Activated T-helper 1 cell treated with anti-CD3 and anti-CD28 coated beads, Interleukin-12 subunit alpha, Interleukin-12 subunit beta, Interleukin-2, Interleukin-4 antibody, amounts not matched to agents 30 ng/mL and 10 ng/mL and 1 ng/mL, durations not matched to agents 14 hours and 24 hours and 36 hours (primary cell): ENCODE results near the gene APP. TPM values are rescaled to one million over a fixed set of nuclear protein-coding genes. Genes with fewer than 3 reads are reported as not detected.
"Not testable (repeated sequence)": the region's sequence is repeated elsewhere in the genome, so short reads cannot be mapped to it uniquely, and the experiment has no call there.

Experiments used
- DNase-seq: peaks from one replicate; pipeline ENCODE4 v3.0.0; 2021; ENCODE audit warnings: low spot score
- H3K27ac Mint-ChIP-seq: one replicate; pipeline ENCODE4 v1.8.0; 2021; ENCODE audit warnings: mild to moderate bottlenecking, mixed read lengths
- H3K27me3 Mint-ChIP-seq: one replicate; pipeline ENCODE4 v1.8.0; 2022; ENCODE audit warnings: mild to moderate bottlenecking, moderate library complexity, mixed read lengths; ENCODE audit not compliant: insufficient read depth
- H3K36me3 Mint-ChIP-seq: one replicate; pipeline ENCODE4 v1.8.0; 2021; ENCODE audit warnings: low read depth, mixed read lengths
- H3K4me1 Mint-ChIP-seq: one replicate; pipeline ENCODE4 v1.8.0; 2021; ENCODE audit warnings: low read depth, mixed read lengths
- H3K4me3 Mint-ChIP-seq: one replicate; pipeline ENCODE4 v1.8.0; 2021; ENCODE audit warnings: mild to moderate bottlenecking, moderate library complexity, mixed read lengths
- H3K9me3 Mint-ChIP-seq: one replicate; pipeline ENCODE4 v1.8.0; 2021; ENCODE audit warnings: mixed read lengths
- intact Hi-C: fragments of 100-400 bp; cut with micrococcal nuclease; formaldehyde crosslinking; loops from one replicate; pipeline ENCODE4 v1.15.1; 2024
- total RNA-seq: library from RNA; stranded (reverse); gene quantifications from 2 replicates; pipeline ENCODE4 v1.2.3, GENCODE V29; 2022

The APP gene
- total RNA-seq, 1 donor from 2014 or later = 66.6 TPM

DNA sequence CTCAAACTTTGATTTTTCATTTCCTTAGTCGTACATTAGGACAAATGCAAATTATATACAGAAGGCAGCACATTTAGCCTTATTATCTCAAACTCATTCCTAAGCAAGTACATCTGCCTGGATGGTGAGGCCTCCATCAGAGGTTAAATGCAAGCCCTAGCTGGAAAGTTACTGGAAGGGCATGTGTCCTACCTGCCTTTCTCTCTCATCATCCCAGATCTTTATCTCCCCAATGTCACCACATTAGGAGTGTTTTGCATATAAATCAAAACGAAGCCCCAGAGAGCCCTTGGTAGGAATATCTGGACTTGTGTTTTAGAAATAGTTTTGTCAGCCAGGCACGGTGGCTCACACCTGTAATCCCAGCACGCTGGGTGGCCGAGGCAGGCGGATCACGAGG, 35.0 kb downstream of the APP start:
- no peak overlapping the region for H3K4me3 Mint-ChIP-seq
- peaks cover 8% of the 10 kb centered on the region for H3K36me3 Mint-ChIP-seq
- peaks cover 3% of the 10 kb centered on the region for H3K27me3 Mint-ChIP-seq
- no peak for DNase-seq
- intact Hi-C loops = no loop called here
- no peaks in the 10 kb centered on the region for H3K9me3 Mint-ChIP-seq
- no peak overlapping the region for H3K27ac Mint-ChIP-seq
- peaks cover 10% of the 10 kb centered on the region for H3K4me1 Mint-ChIP-seq

DNA sequence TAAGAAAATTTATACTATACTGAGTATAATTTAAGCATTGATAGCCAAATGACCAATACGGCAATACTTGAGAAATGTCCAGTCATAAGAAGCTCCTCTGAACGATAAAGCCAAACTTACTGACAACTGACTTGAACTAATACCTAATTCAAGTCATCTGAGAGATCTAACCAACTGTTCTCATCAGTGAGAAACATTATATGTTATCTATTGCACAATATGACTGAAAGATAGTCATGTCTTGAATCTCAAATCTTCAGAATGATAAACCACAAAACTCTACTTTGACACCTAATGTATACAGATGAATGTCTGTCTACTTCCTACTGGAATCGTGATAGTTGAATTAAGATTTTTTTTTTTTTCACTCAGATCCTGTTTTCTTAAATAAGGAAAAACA, 39.0 kb downstream of the APP start:
- intact Hi-C loops = no loop called here
- H3K4me1 Mint-ChIP-seq = peaks cover under 1% of the 10 kb centered on the region
- no peak overlapping the region for H3K4me3 Mint-ChIP-seq
- no peak for DNase-seq
- H3K36me3 Mint-ChIP-seq = peaks cover 2% of the 10 kb centered on the region
- H3K27me3 Mint-ChIP-seq = no peaks in the 10 kb centered on the region
- no peaks in the 10 kb centered on the region for H3K9me3 Mint-ChIP-seq
- H3K27ac Mint-ChIP-seq = no peak overlapping the region

DNA sequence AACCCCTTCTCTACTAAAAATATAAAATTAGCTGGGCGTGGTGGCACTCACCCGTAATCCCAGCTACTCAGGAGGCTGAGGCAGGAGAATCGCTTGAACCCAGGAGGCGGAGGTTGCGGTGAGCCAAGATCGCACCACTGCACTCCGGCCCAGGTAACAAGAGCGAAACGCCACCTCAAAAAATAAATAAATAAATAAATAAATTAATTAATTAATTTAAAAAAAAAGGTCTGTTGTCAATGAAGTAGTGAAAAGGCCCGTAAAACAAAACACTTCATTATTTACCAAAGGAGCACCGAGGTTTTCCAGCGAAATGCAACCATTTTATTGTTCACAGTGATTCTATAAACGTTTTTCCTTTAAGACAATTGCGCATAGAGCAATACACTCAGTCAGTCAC, 39.5 kb downstream of the APP start:
- H3K27me3 Mint-ChIP-seq, DNase-seq, intact Hi-C loops, H3K9me3 Mint-ChIP-seq, H3K4me1 Mint-ChIP-seq, H3K27ac Mint-ChIP-seq, H3K4me3 Mint-ChIP-seq, H3K36me3 Mint-ChIP-seq: not testable (repeated sequence)

DNA sequence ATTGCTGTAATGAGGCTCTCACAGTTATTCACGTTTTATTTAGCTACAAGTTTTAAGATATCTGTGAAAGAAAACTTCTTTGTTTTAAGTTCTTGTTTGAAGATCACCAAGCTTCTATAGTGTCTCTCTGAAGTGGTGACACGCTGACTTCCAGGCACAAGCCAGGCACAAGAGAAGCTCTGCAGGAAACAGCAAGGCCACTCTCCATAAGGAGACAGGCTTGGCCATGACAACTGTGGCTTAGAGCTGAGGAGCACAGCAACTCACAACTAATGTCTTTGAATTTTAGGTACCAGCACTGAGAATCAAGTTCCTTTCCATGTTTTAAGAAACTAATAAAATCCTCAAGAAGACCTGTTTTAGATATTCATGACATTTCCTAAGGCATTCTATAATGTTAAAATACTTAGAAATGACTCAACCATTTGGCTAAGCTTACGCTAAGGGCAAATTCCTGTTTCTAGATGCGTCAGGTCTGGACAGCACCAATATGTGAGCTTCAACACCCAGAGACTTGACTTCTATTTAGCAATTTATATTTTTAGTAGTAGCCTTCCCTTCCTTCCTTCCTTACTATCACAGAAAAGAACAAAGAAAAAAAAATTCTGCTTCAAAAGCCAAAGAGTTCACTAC, 40.2 kb downstream of the APP start:
- Mint-ChIP-seq H3K4me1 (no peaks in the 10 kb centered on the region), H3K27me3 (no peaks in the 10 kb centered on the region), H3K9me3 (no peaks in the 10 kb centered on the region), H3K27ac (no peak overlapping the region), H3K4me3 (no peak overlapping the region), H3K36me3 (peaks cover 2% of the 10 kb centered on the region)
- DNase-seq = no peak
- intact Hi-C loops = no loop called here

DNA sequence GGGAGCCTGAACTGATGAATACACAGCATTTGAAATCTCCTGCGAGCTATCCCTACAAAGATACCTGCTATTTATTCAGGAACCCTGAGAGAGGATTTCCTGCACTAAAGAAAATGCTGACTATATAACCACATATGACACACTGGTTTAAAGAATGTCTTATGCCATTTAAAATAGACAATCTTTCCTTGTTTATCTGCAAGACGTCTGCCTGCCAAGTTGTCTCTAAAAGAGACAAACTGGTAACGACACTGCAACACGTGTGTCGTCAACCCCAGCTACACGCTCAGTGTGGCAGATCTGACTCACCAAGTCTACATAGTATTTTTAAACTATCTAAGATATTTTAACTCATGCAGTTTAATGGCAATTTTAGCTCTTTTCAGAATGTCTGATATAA, 42.7 kb downstream of the APP start:
- no peaks in the 10 kb centered on the region for H3K4me1 Mint-ChIP-seq
- no peaks in the 10 kb centered on the region for H3K27me3 Mint-ChIP-seq
- DNase-seq = no peak
- H3K4me3 Mint-ChIP-seq = no peak overlapping the region
- no peak overlapping the region for H3K27ac Mint-ChIP-seq
- intact Hi-C loops = no loop called here
- no peaks in the 10 kb centered on the region for H3K9me3 Mint-ChIP-seq
- peaks cover 2% of the 10 kb centered on the region for H3K36me3 Mint-ChIP-seq

DNA sequence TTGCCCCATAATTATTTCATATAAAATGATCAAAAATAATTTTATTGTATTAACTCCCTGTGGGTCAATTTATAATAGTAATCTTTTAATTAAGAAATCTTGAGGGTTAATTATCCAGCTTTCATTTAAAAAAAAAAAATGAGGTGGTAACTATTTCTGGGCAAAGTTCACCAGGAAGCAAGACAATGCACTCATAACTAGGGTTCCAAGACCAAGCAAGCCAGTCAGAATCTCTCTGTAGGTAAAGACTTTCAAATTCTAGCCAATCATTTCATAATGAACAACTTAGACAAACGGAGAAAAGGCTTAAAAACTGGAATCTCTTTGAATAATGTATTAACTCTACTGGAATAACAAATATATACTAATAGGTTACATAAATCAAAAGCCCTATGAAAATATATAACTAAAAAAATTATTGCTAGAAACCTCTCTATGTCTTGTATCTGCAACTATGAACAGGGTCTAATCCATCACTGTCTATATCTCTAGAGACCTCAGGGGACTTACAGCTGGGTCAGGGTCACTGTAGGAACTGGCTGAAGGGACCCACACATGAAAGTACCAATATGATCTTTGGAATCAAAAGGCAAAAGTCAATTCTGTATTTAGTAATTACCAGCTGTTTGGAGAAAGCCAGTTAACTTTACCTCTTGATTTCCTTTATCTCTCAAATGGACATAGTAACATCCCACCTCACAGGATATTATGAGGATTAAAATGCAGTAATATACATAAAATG, 43.3 kb downstream of the APP start:
- no peaks in the 10 kb centered on the region for H3K4me1 Mint-ChIP-seq
- no peaks in the 10 kb centered on the region for H3K27me3 Mint-ChIP-seq
- H3K9me3 Mint-ChIP-seq = no peaks in the 10 kb centered on the region
- H3K36me3 Mint-ChIP-seq = peaks cover 2% of the 10 kb centered on the region
- intact Hi-C loops = no loop called here
- H3K27ac Mint-ChIP-seq = no peak overlapping the region
- no peak overlapping the region for H3K4me3 Mint-ChIP-seq
- DNase-seq = no peak

DNA sequence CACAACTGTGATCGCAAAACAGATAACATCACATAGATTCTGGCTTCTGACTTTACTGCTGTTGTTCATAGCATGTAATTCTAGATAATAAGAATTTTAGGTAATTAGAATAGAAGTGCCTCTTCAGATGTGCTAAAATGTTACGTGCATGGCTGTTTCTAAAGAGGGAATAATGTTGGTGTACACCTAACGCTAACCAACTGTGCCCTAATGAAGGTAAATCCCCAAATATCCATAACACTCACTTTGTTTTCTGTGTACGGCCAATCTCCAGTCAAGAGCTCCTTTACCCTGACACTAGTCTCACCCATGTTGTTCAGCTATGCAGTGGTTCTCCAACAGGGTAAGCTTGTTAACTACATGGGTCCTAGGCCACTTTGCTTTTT, 44.4 kb downstream of the APP start:
- intact Hi-C loops = no loop called here
- Mint-ChIP-seq H3K27me3 (no peaks in the 10 kb centered on the region), H3K36me3 (peaks cover 2% of the 10 kb centered on the region)

DNA sequence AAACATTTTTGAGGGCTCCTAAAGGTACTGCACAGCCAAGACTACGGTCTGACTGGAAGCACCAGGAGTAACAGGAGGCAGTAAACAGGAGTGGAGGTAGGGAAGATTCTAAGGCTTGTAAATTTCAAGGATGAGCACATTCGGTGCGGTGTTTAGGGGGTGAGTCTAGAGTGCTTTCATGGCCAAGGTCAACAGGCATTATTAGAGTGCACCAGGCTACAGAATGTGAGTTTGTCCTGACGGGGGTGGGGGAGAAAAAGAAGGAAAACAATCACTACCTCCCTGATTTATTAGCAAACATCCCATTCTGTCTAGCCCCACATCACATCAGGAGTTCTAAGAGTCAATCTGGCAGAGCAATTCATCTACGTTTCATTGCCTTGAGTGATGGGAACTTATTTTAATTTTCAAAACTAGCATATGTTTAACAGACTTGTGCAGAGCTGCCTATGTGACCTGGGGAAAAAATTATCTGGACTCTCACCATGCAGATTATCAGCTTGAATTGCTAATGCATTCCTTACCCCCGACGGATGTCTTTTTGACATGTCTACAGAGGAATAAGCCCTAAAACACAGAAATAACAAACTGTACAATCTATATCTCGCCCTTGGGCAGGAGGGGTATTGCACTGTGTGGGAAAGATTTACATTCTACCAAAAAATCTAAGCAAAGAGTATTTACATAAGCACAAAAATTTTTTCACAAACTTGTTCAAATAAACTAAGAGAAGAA, 45.0 kb downstream of the APP start:
- H3K4me3 Mint-ChIP-seq = no peak overlapping the region
- DNase-seq = no peak
- H3K9me3 Mint-ChIP-seq = no peaks in the 10 kb centered on the region
- intact Hi-C loops = no loop called here
- H3K27me3 Mint-ChIP-seq = no peaks in the 10 kb centered on the region
- no peak overlapping the region for H3K27ac Mint-ChIP-seq
- no peaks in the 10 kb centered on the region for H3K4me1 Mint-ChIP-seq
- peaks cover 2% of the 10 kb centered on the region for H3K36me3 Mint-ChIP-seq

More for the DNA sequence above, 44.4 kb downstream of the APP start:
- H3K27ac Mint-ChIP-seq = no peak overlapping the region
- H3K4me1 Mint-ChIP-seq = no peaks in the 10 kb centered on the region
- H3K4me3 Mint-ChIP-seq = no peak overlapping the region
- no peaks in the 10 kb centered on the region for H3K9me3 Mint-ChIP-seq
- DNase-seq = no peak

DNA sequence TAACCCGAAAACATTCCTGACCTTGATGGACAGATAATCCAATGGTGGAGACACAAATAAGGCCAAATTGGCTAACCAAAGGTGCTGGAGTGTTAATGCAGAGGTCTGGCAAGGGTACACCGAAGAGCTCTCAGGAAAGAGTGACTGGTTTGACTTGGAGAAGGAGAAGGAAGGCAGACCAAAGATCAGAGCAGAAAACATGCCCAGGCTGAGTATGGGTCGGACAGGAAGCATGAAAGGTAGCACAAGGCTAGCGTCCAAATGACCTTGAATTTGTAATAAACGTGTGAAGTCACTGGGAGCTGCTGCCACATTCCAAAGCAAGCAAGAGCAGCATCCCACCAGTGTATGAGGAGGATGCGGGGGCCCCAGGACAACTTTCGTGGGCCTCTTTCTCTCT, 45.7 kb downstream of the APP start:
- no peaks in the 10 kb centered on the region for H3K27me3 Mint-ChIP-seq
- no peak for DNase-seq
- H3K4me3 Mint-ChIP-seq = no peak overlapping the region
- no peaks in the 10 kb centered on the region for H3K4me1 Mint-ChIP-seq
- H3K36me3 Mint-ChIP-seq = peaks cover 2% of the 10 kb centered on the region
- no peak overlapping the region for H3K27ac Mint-ChIP-seq
- intact Hi-C loops = no loop called here
- H3K9me3 Mint-ChIP-seq = no peaks in the 10 kb centered on the region

DNA sequence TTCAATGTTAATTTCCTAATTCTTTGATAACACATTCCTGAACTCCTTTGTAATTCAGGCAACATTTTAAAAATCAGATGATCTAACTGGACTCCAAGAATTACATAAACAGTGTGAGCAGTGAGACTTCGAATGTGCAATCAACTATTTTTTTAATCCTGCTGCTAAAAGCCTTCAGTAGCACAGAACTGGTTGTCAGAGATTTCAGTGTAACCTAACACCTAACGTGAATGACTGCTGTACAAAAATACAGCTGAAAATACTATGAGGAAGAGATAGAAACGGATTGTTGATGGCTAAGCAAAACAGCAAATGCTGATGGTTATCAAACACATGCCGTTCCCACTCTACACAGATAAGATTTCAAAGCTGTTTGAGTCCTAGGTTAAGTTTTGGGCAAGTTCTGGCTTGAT, 46.1 kb downstream of the APP start:
- Mint-ChIP-seq H3K9me3 (no peaks in the 10 kb centered on the region), H3K27ac (no peak overlapping the region)

DNA sequence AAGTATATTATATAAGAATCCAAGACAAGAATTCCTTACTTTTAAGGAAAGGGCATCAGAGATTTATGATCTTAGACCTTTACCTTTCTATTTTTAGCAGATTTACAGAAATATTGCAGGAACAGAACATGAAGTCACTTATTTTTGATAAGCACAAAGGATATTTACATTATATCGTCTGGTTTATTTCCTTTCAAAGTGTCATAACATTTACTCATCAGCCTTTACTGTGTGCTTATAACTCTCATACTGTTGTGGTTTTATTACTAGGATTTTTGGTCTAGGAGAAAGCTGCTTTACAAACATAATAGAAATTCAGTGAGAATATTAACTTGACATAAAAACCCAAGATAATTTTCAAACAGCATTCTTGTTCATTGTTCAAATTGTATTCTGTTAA, 47.6 kb downstream of the APP start:
- intact Hi-C loops = no loop called here

More for the DNA sequence above, 46.1 kb downstream of the APP start:
- Mint-ChIP-seq H3K27me3 (no peaks in the 10 kb centered on the region), H3K4me3 (no peak overlapping the region), H3K4me1 (no peaks in the 10 kb centered on the region), H3K36me3 (peaks cover 2% of the 10 kb centered on the region)
- DNase-seq = no peak
- intact Hi-C loops = no loop called here

DNA sequence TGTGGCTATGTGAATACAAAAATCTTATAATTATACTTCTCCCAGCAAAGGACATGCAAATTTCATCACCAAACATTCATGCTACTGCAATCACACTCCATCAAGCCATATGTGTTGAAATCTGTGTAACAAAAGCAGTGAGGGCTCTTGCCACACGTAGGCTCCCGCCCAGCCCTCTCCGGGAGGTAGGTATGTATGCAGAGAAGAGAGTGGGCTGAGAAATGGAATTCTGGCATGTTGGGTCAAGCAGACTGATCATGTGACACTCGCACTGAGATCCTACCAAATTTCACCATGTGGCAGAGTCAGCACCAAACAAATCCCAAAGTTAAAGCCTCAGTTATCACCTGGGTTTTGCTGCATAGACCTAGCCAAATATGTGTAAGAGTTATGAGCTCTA, 49.7 kb downstream of the APP start:
- H3K36me3 Mint-ChIP-seq = no peaks in the 10 kb centered on the region
- DNase-seq = no peak
- no peaks in the 10 kb centered on the region for H3K9me3 Mint-ChIP-seq
- H3K4me3 Mint-ChIP-seq = no peak overlapping the region
- intact Hi-C loops = no loop called here
- no peaks in the 10 kb centered on the region for H3K4me1 Mint-ChIP-seq
- no peaks in the 10 kb centered on the region for H3K27me3 Mint-ChIP-seq
- no peak overlapping the region for H3K27ac Mint-ChIP-seq

More for the DNA sequence above, 47.6 kb downstream of the APP start:
- Mint-ChIP-seq H3K36me3 (no peaks in the 10 kb centered on the region), H3K4me3 (no peak overlapping the region), H3K9me3 (no peaks in the 10 kb centered on the region), H3K27ac (no peak overlapping the region), H3K4me1 (no peaks in the 10 kb centered on the region), H3K27me3 (no peaks in the 10 kb centered on the region)
- no peak for DNase-seq

DNA sequence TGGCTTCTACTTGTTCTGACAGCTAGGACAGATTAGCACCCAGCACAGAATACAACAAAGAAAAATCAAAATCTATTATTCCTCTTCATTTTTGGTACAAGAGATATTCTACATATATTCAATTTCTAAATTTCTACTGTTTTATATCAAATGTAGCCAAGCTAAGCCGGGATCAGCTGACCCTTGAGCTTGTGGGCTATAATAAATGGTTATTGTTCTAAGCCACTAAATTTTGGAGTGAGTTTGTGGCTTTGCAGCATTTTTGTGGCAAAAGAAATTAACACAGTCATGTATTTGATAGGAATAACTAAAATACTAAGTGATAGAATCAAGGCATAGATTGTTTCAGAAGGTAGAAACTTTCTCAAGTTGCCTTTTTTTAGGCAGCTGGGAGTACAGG, 50.7 kb downstream of the APP start:
- no peak for DNase-seq
- Mint-ChIP-seq H3K27me3 (no peaks in the 10 kb centered on the region), H3K36me3 (no peaks in the 10 kb centered on the region), H3K4me1 (no peaks in the 10 kb centered on the region), H3K4me3 (no peak overlapping the region), H3K9me3 (no peaks in the 10 kb centered on the region), H3K27ac (no peak overlapping the region)
- intact Hi-C loops = no loop called here
